PC-9 (cell line): ENCODE measurements around the gene HOXD10. TPM values are rescaled to one million over a fixed set of nuclear protein-coding genes. Genes with fewer than 3 reads are reported as not detected.

Source experiments
- BruUV-seq: library from RNA; stranded (reverse); fragments of 400-500 nt; replicated peaks from 2 replicates; lab custom pipeline; 2021; lab: Mats Ljungman, UMichigan
- CTCF ChIA-PET: fragments of 300-600 bp; sonication (Branson Sonifier 250); formaldehyde crosslinking; loops from one replicate; lab custom pipeline; 2022; ENCODE audit warnings: antibody characterized with exemption; lab: Charles Lee
- POLR2A ChIA-PET: fragments of 300-600 bp; sonication (Branson Sonifier 250); formaldehyde crosslinking; loops from one replicate; lab custom pipeline; 2022; ENCODE audit warnings: antibody characterized with exemption; ENCODE audit not compliant: unreplicated experiment; lab: Charles Lee
- DNase-seq, 2 experiments: peaks; one replicate each; pipeline versions ENCODE4 v3.0.0 to v3.0.0-alpha.2; 2015 to 2022; ENCODE audit warnings: mixed read lengths in 1 of 2
- H2AFZ ChIP-seq: fragments of 200-600 bp; sonication (generic); 2 replicates; pipeline ENCODE4 v1.8.1; 2017; ENCODE audit warnings: antibody characterized with exemption
- H3F3A ChIP-seq: fragments of 200-600 bp; sonication (generic); 2 replicates; pipeline ENCODE4 v1.8.1; 2017; ENCODE audit warnings: antibody characterized with exemption, mild to moderate bottlenecking, low read depth; ENCODE audit not compliant: insufficient read depth
- H3K27ac ChIP-seq: fragments of 200-600 bp; sonication (generic); 2 replicates; pipeline ENCODE4 v1.6.1; 2016; ENCODE audit warnings: mixed run types
- H3K27me3 ChIP-seq: fragments of 200-600 bp; sonication (generic); 2 replicates; pipeline ENCODE4 v1.6.1; 2016; ENCODE audit warnings: low read depth, mixed run types; ENCODE audit not compliant: insufficient read depth
- H3K36me3 ChIP-seq: fragments of 200-600 bp; sonication (generic); 2 replicates; pipeline ENCODE4 v1.6.1; 2016; ENCODE audit warnings: low read depth, mixed run types
- H3K4me1 ChIP-seq: fragments of 200-600 bp; sonication (generic); replicated peaks from 2 replicates; pipeline ENCODE4 v1.6.1; 2016; ENCODE audit warnings: mixed run types; ENCODE audit not compliant: insufficient read depth
- H3K4me2 ChIP-seq: fragments of 200-600 bp; sonication (generic); 2 replicates; pipeline ENCODE4 v1.6.1; 2017; ENCODE audit warnings: mixed run types
- H3K4me3 ChIP-seq: fragments of 200-600 bp; sonication (generic); 2 replicates; pipeline ENCODE4 v1.6.1; 2016; ENCODE audit warnings: mixed run types
- H3K79me2 ChIP-seq: fragments of 200-600 bp; sonication (generic); 2 replicates; pipeline ENCODE4 v1.6.1; 2017; ENCODE audit warnings: low read depth, mixed run types
- H3K9me2 ChIP-seq: fragments of 200-600 bp; sonication (generic); 2 replicates; pipeline ENCODE4 v1.8.1; 2017; ENCODE audit warnings: mild to moderate bottlenecking; ENCODE audit not compliant: insufficient read depth
- H3K9me3 ChIP-seq: fragments of 200-600 bp; sonication (generic); 2 replicates; pipeline ENCODE4 v1.8.1; 2016; ENCODE audit warnings: low read depth; ENCODE audit not compliant: insufficient read depth
- H4K20me1 ChIP-seq: fragments of 200-600 bp; sonication (generic); 2 replicates; pipeline ENCODE4 v1.8.1; 2017; ENCODE audit not compliant: insufficient read depth
- CTCF ChIP-seq: fragments of 200-600 bp; sonication (generic); conservative IDR thresholded peaks from 2 replicates; pipeline ENCODE4 v1.6.1; 2017; ENCODE audit warnings: mixed run types, antibody characterized with exemption, mild to moderate bottlenecking, moderate library complexity
- EZH2 ChIP-seq: fragments of 200-600 bp; sonication (generic); IDR thresholded peaks from 2 replicates; pipeline ENCODE4 v1.8.0; 2017; ENCODE audit warnings: antibody characterized with exemption, low read depth
- intact Hi-C: fragments of 100-400 bp; cut with micrococcal nuclease; formaldehyde crosslinking; loops from one replicate; pipeline ENCODE4 v1.10.0; 2022; ENCODE audit not compliant: unreplicated experiment
- total RNA-seq: library from RNA; stranded (reverse); gene quantifications from 2 replicates; pipeline ENCODE4 v1.2.3, GENCODE V29; 2021

HOXD10 gene
- total RNA-seq, 1 experiment from 2014 or later = not detected

- Histone ChIP-seq H3K9me3 (no peaks in the 10 kb centered on the region), H3F3A (no peaks in the 10 kb centered on the region), H3K27me3 (peaks cover 85% of the 10 kb centered on the region), H3K4me1 (no peaks in the 10 kb centered on the region), H3K79me2 (no peaks in the 10 kb centered on the region), H2AFZ (no peak overlapping the region), H3K4me2 (no peak overlapping the region), H3K4me3 (no peak overlapping the region), H3K36me3 (no peaks in the 10 kb centered on the region), H3K9me2 (no peaks in the 10 kb centered on the region), H4K20me1 (no peaks in the 10 kb centered on the region), H3K27ac (no peak overlapping the region)
- BruUV-seq = no TSS peak
- intact Hi-C loops = loop anchor here (10.0 kb wide), 1 partner anchor 1626 kb away; no protein-coding TSS in a partner anchor
- POLR2A ChIA-PET = no interaction called here
- TF ChIP-seq EZH2 = no peak
- TF ChIP-seq CTCF = no peak
- DNase-seq = no peak
- CTCF ChIA-PET = no interaction called here
These were observed 25.7 kb upstream of the HOXD10 start for GRCh38 chr2:176090862-176091261.

GRCh38 chr2:176091329-176092258 is 25.0 kb upstream of the HOXD10 start:
- Histone ChIP-seq H3K79me2 (no peaks in the 10 kb centered on the region), H3K9me3 (no peaks in the 10 kb centered on the region), H3K4me3 (no peak overlapping the region), H2AFZ (no peak overlapping the region), H3K27me3 (peaks cover 84% of the 10 kb centered on the region), H3K9me2 (no peaks in the 10 kb centered on the region), H3K4me1 (peaks cover 4% of the 10 kb centered on the region; the same call in 1 of the 2 replicates), H3F3A (no peaks in the 10 kb centered on the region), H3K4me2 (no peak overlapping the region), H4K20me1 (no peaks in the 10 kb centered on the region), H3K27ac (no peak overlapping the region), H3K36me3 (no peaks in the 10 kb centered on the region)
- ChIA-PET POLR2A (no interaction called here), CTCF (no interaction called here)
- BruUV-seq = no TSS peak
- no peak for DNase-seq
- intact Hi-C loops = loop anchor here (10.0 kb wide), 1 partner anchor 1627 kb away; no protein-coding TSS in a partner anchor
- TF ChIP-seq CTCF (no peak), EZH2 (no peak)

GRCh38 chr2:176092270-176093144 is 24.1 kb upstream of the HOXD10 start, which contains the start of gene HOXD13:
Gene HOXD13 (plus strand): TSS chr2:176092721. CDS start chr2:176092891, 170 bp downstream.
- Histone ChIP-seq H3K27ac (no peak within 1 kb of the TSS), H2AFZ (no peak within 1 kb of the TSS), H3K4me1 (peaks cover 10% of the 10 kb centered on the region; the same call in 1 of the 2 replicates), H3F3A (no peaks in the 10 kb centered on the region), H3K9me2 (no peaks in the 10 kb centered on the region), H3K36me3 (no peaks in the 10 kb centered on the region), H4K20me1 (no peaks in the 10 kb centered on the region), H3K4me2 (no peak within 1 kb of the TSS), H3K27me3 (peaks cover 82% of the 10 kb centered on the region), H3K9me3 (no peaks in the 10 kb centered on the region), H3K79me2 (no peaks in the 10 kb centered on the region), H3K4me3 (no peak within 1 kb of the TSS)
- intact Hi-C loops = loop anchor here (10.0 kb wide), 1 partner anchor 1628 kb away; no protein-coding TSS in a partner anchor
- CTCF ChIA-PET = no interaction called here
- no TSS peak for BruUV-seq
- POLR2A ChIA-PET = no interaction called here
- TF ChIP-seq CTCF = no peak
- no peak for TF ChIP-seq EZH2
- DNase-seq = no peak
